GM19324 (cell line): ENCODE measurements around the gene HS2ST1.
"Not testable (repeated sequence)": the region's sequence is repeated elsewhere in the genome, so short reads cannot be mapped to it uniquely, and the experiment has no call there.

ENCODE experiments used
- ATAC-seq: cut with Tn5 transposase; IDR thresholded peaks from one replicate; pipeline ENCODE4 v1.9.1; 2021; ENCODE audit warnings: mild to moderate bottlenecking, moderate library complexity; ENCODE audit not compliant: unreplicated experiment, low FRiP score

The HS2ST1 gene

GRCh38 chr1:87053446-87053845 lies 139.0 kb downstream of the HS2ST1 start:
- no peak for ATAC-seq

- ATAC-seq: no peak
These were observed 142.5 kb downstream of the HS2ST1 start for GRCh38 chr1:87056974-87057373.

- no peak for ATAC-seq
These were observed 143.9 kb downstream of the HS2ST1 start for GRCh38 chr1:87058343-87058649.

GRCh38 chr1:87061742-87062156 lies 147.3 kb downstream of the HS2ST1 start:
- ATAC-seq: peak; percentile 63

GRCh38 chr1:87062687-87063086 lies 148.3 kb downstream of the HS2ST1 start:
- ATAC-seq: no peak

- ATAC-seq: no peak
These were observed 149.9 kb downstream of the HS2ST1 start for GRCh38 chr1:87064309-87064708.

- ATAC-seq: no peak
These were observed 150.6 kb downstream of the HS2ST1 start for GRCh38 chr1:87064986-87065385.

- ATAC-seq: not testable (repeated sequence)
These were observed 152.3 kb downstream of the HS2ST1 start for GRCh38 chr1:87066708-87067107.

GRCh38 chr1:87072411-87072810 lies 158.0 kb downstream of the HS2ST1 start:
- ATAC-seq: no peak

- no peak for ATAC-seq
These were observed 158.5 kb downstream of the HS2ST1 start for GRCh38 chr1:87072904-87073303.

GRCh38 chr1:87074001-87074795 lies 159.8 kb downstream of the HS2ST1 start:
- no peak for ATAC-seq

GRCh38 chr1:87077959-87078639 lies 163.7 kb downstream of the HS2ST1 start:
- no peak for ATAC-seq

- no peak for ATAC-seq
These were observed 169.9 kb downstream of the HS2ST1 start for GRCh38 chr1:87084244-87084836.

GRCh38 chr1:87086120-87086519 lies 171.7 kb downstream of the HS2ST1 start:
- ATAC-seq: no peak

- no peak for ATAC-seq
These were observed 174.8 kb downstream of the HS2ST1 start for GRCh38 chr1:87089070-87089736.

- no peak for ATAC-seq
These were observed 175.4 kb downstream of the HS2ST1 start for GRCh38 chr1:87089823-87090222.

- no peak for ATAC-seq
These were observed 177.0 kb downstream of the HS2ST1 start for GRCh38 chr1:87091425-87091824.

- ATAC-seq: no peak
These were observed 178.4 kb downstream of the HS2ST1 start for GRCh38 chr1:87092846-87093245.

- ATAC-seq: no peak
These were observed 178.9 kb downstream of the HS2ST1 start for GRCh38 chr1:87093286-87093685.

- ATAC-seq: no peak
These were observed 179.8 kb downstream of the HS2ST1 start for GRCh38 chr1:87094238-87094637.

- no peak for ATAC-seq
These were observed 185.8 kb downstream of the HS2ST1 start for GRCh38 chr1:87100271-87100670.
